ENCODE results near the gene CERS6. TPM values are rescaled to one million over a fixed set of nuclear protein-coding genes. Genes with fewer than 3 reads are reported as not detected.

Gene CERS6
- polyA plus RNA-seq, 3 donors: 7.6 to 17.7 (median 15.6) TPM

GRCh38 chr2:168684921-168685599, 229.0 kb downstream of the CERS6 start:
- DNase-seq: no peak
- TF ChIP-seq CTCF (IDR thresholded peaks at IDR 0.05): no peak
- H3K27me3 Mint-ChIP-seq (ENCODE audit: low read depth in 3 of 3): no peaks in the 10 kb centered on the region
- no peak overlapping the region for H3K4me3 Mint-ChIP-seq
- H3K4me1 Mint-ChIP-seq: peaks cover 19% of the 10 kb centered on the region
- H4K20me1 ChIP-seq (ENCODE audit: insufficient read depth, low read length): peaks cover 10% of the 10 kb centered on the region
- no peak overlapping the region for H3K9ac ChIP-seq (ENCODE audit: insufficient read depth, low read length, poor library complexity, severe bottlenecking)
- H3K9me3 ChIP-seq (replicated peaks in 1 of 2; ENCODE audit: control insufficient read depth in 1 of 2, insufficient read depth in 1 of 2, low read length in 2 of 2): no peaks in the 10 kb centered on the region
- H3K9me3 Mint-ChIP-seq: no peaks in the 10 kb centered on the region
- H3K4me3 ChIP-seq (replicated peaks in 1 of 3; ENCODE audit: low read depth in 2 of 3, low read length in 3 of 3): no peak overlapping the region
- H3K4me2 ChIP-seq (replicated peaks; ENCODE audit: extremely low read depth, low read length, poor library complexity, severe bottlenecking): no peak overlapping the region
- intact Hi-C loops (cut with micrococcal nuclease): no loop called here
- no CpG with 5 or more reads among the region's 3 CpGs for WGBS (ENCODE audit: insufficient coverage)
- H3K36me3 ChIP-seq (replicated peaks in 1 of 2; ENCODE audit: control insufficient read depth in 1 of 2, insufficient read depth in 2 of 2, low read length in 2 of 2): no peaks in the 10 kb centered on the region
- peaks cover 4% of the 10 kb centered on the region in 2 donors for H3K36me3 Mint-ChIP-seq
- H3K79me2 ChIP-seq (ENCODE audit: insufficient read depth, low read length): peaks cover 21% of the 10 kb centered on the region
- H3K4me1 ChIP-seq (ENCODE audit: control insufficient read depth in 1 of 2, insufficient read depth in 2 of 2, low read length in 2 of 2): peaks cover 14 to 15% of the 10 kb centered on the region in 2 donors
- H3K27ac ChIP-seq (ENCODE audit: low read depth in 1 of 2, low read length in 2 of 2): peak overlapping the region in 1 of 2 donors; percentile 17
- H3K27ac Mint-ChIP-seq: no peak overlapping the region
- no peak overlapping the region for H2AFZ ChIP-seq (ENCODE audit: insufficient read depth, low read depth, low read length, poor library complexity, severe bottlenecking)
- no peaks in the 10 kb centered on the region for H3K27me3 ChIP-seq (ENCODE audit: control insufficient read depth in 2 of 2, insufficient read depth in 2 of 2, low read length in 2 of 2)

GRCh38 chr2:168685600-168686451, 229.8 kb downstream of the CERS6 start:
- Histone ChIP-seq H3K4me2 (replicated peaks; ENCODE audit: extremely low read depth, low read length, poor library complexity, severe bottlenecking) (peak overlapping the region; percentile 60), H3K27ac (ENCODE audit: low read depth in 1 of 2, low read length in 2 of 2) (peak overlapping the region in 1 of 2 donors; percentile 17), H3K79me2 (ENCODE audit: insufficient read depth, low read length) (peaks cover 17% of the 10 kb centered on the region), H3K27me3 (ENCODE audit: control insufficient read depth in 2 of 2, insufficient read depth in 2 of 2, low read length in 2 of 2) (no peaks in the 10 kb centered on the region), H3K9me3 (replicated peaks in 1 of 2; ENCODE audit: control insufficient read depth in 1 of 2, insufficient read depth in 1 of 2, low read length in 2 of 2) (no peaks in the 10 kb centered on the region), H3K36me3 (replicated peaks in 1 of 2; ENCODE audit: control insufficient read depth in 1 of 2, insufficient read depth in 2 of 2, low read length in 2 of 2) (peaks cover 0 to 1% of the 10 kb centered on the region in 2 donors), H2AFZ (ENCODE audit: insufficient read depth, low read depth, low read length, poor library complexity, severe bottlenecking) (no peak overlapping the region), H4K20me1 (ENCODE audit: insufficient read depth, low read length) (peaks cover 7% of the 10 kb centered on the region), H3K4me1 (ENCODE audit: control insufficient read depth in 1 of 2, insufficient read depth in 2 of 2, low read length in 2 of 2) (peaks cover 14 to 15% of the 10 kb centered on the region in 2 donors), H3K9ac (ENCODE audit: insufficient read depth, low read length, poor library complexity, severe bottlenecking) (no peak overlapping the region), H3K4me3 (replicated peaks in 1 of 3; ENCODE audit: low read depth in 2 of 3, low read length in 3 of 3) (peak overlapping the region in 2 of 3 experiments; percentile 19 to 46)
- Mint-ChIP-seq H3K27ac (peak overlapping the region in 6 of 7 donors; percentile 52 to 84 (median 70)), H3K4me3 (peak overlapping the region; percentile 48 to 80), H3K27me3 (ENCODE audit: low read depth in 3 of 3) (no peaks in the 10 kb centered on the region), H3K9me3 (no peaks in the 10 kb centered on the region), H3K4me1 (peaks cover 17% of the 10 kb centered on the region), H3K36me3 (peaks cover 4 to 11% of the 10 kb centered on the region in 2 donors)
- WGBS (ENCODE audit: insufficient coverage): 61% methylated on average over 7 of the region's 17 CpGs
- peak; percentile 38 to 56 (median 42) for DNase-seq
- intact Hi-C loops (cut with micrococcal nuclease): no loop called here
- no peak for TF ChIP-seq CTCF (IDR thresholded peaks at IDR 0.05)
